ENCODE results near the gene PLCL1.

- no peak for TF ChIP-seq NFRKB (IDR thresholded peaks at IDR 0.05)
- no peak for TF ChIP-seq TARDBP (IDR thresholded peaks at IDR 0.05)
- TF ChIP-seq HDGF (IDR thresholded peaks at IDR 0.05; ENCODE audit: borderline replicate concordance): no peak
- TF ChIP-seq SP1 (IDR thresholded peaks at IDR 0.05): no peak
- TF ChIP-seq ZNF384 (IDR thresholded peaks at IDR 0.05): no peak
- TF ChIP-seq FOXA1 (IDR thresholded peaks at IDR 0.05): no peak
- no peak for TF ChIP-seq ELF4 (IDR thresholded peaks at IDR 0.05)
- no peak for TF ChIP-seq SUZ12 (IDR thresholded peaks at IDR 0.05)
- no peak for TF ChIP-seq FOXK2 (IDR thresholded peaks at IDR 0.05)
- TF ChIP-seq PKNOX1 (IDR thresholded peaks at IDR 0.05): no peak
Observed at GRCh38 chr2:198096002-198096401, 291.6 kb downstream of the PLCL1 start.
